ENCODE data around the gene REEP6. TPM values are rescaled to one million over a fixed set of nuclear protein-coding genes. Genes with fewer than 3 reads are reported as not detected.

Gene REEP6
- total and polyA plus RNA-seq, 7 donors: 0.23 to 2.0 (median 1.3) TPM

DNA sequence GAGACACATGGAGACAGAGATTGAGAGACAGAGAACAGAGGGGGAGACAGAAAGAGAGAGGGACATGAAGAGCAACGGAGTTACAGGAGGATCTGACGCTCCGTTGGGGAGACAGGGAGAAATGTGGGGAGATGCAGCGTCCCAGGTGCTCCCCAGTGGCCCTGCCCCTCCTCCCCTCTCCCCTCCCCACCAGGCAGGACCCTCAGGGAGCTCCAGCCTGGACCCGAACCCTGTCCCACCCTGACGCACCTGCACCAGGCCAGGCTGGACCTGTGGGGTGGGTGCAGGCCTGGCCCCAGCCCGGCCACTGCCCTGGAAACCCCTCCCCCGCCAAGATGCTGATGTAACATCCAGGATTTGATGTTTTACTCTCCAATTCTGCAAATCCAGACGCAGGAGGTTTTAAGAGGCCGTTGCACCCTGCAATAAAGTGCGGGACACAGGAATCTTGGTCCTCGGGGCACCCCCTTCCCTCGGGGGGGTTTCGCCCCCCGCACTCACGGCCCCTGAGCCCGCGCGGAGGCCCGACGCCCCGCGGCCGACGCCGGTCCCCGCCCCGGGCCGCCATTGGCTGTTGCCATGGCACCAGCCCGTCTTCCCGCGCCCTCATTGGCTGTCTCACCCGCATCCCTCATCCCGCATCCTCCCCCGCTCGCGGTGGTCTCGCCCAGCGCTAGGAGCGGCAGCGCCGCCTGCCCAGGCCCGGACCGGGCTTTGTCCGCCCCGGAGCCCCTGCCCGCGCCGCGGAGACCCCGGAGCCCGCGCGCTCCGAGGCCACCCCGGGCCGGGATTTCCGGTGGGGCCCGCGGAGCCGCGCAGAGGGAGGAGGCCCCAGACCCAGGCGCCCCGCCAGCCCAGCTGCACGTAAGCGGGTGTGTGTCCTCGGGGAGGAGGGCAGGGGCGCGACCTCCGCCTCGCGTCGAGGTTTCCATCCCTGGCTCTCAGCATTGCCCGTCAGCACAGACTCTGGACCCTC, 41.2 kb upstream of the REEP6 start, which contains the start of gene APC2:
Gene APC2, plus strand, starts transcription at position 655 of the 976 bp plus-strand sequence. CDS start 2,881 bp downstream, outside the sequence.
- intact Hi-C loops (cut with DNase I): loop anchor here in 1 of 2 donors (5.0 to 10.0 kb wide), 2 partner anchors 132 to 165 kb away; partner anchors contain the start of gene EFNA2

DNA sequence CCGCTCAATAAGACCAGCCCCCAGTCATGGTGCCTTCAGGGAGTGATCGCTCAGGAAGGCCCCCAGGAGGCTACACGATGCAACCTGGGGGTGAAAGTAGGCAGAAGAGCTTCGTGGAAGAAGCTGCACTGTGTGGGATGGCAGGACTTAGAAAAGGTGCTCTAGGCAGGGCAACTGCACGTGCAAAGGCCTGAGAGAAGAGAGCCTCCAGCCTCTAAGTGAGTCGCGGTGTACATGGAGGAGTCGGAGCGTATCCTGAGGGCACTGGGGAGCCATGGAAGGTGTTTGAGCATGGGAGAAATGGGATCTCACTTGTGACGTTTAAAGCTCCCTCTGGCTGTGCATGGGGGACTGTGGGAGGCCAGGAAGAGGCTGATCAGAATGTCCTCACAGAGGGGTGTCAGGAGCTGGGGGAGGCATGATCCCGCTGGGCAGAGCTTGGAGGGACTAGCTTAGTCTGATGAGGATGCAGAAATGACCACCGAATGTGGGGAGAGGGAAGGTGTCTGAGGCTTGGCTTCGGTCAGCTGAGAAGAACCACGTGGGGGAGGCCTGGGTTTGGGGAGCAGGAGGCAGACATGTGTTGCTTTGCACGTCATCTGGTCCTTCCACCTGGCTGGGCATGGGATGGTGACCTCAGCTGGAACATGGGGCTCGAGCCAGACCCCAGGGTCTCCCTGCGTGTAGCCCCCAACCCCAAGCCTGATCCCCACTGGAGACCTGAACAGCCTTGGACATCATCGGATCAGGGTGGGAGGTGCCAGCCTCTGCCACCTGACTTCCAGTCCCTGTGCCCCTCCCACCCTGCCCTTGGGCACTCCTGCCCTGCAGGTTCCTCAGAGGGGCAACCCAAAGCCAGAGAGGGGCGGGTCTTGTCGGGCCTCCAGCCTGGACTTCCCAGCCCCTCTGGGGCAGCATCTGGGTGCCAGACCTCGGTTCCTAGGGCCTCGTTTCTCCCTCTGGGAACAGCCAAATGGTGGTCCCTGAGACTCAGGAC, 39.9 kb upstream of the REEP6 start:
- 49 to 56% (median 54%) methylated on average over 21 to 22 of the region's 22 CpGs for WGBS, 3 donors
- Histone ChIP-seq H3K4me1 (no peaks in the 10 kb centered on the region), H3K4me3 (no peak overlapping the region), H3K27me3 (ENCODE audit: insufficient read depth in 3 of 3, low read length in 2 of 3) (peaks cover 0 to 95% (median 69%) of the 10 kb centered on the region in 3 donors), H3K36me3 (ENCODE audit: insufficient read depth in 1 of 2, low read depth in 1 of 2) (no peaks in the 10 kb centered on the region), H3K9me3 (no peaks in the 10 kb centered on the region), H3K27ac (no peak overlapping the region)
- DNase-seq (no peak), ATAC-seq (no peak)
- TF ChIP-seq, protein P1, sequence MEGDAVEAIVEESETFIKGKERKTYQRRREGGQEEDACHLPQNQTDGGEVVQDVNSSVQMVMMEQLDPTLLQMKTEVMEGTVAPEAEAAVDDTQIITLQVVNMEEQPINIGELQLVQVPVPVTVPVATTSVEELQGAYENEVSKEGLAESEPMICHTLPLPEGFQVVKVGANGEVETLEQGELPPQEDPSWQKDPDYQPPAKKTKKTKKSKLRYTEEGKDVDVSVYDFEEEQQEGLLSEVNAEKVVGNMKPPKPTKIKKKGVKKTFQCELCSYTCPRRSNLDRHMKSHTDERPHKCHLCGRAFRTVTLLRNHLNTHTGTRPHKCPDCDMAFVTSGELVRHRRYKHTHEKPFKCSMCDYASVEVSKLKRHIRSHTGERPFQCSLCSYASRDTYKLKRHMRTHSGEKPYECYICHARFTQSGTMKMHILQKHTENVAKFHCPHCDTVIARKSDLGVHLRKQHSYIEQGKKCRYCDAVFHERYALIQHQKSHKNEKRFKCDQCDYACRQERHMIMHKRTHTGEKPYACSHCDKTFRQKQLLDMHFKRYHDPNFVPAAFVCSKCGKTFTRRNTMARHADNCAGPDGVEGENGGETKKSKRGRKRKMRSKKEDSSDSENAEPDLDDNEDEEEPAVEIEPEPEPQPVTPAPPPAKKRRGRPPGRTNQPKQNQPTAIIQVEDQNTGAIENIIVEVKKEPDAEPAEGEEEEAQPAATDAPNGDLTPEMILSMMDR (IDR thresholded peaks at IDR 0.05): no peak
- intact Hi-C loops (cut with DNase I): no loop called here

More for the DNA sequence above, 41.2 kb upstream of the REEP6 start, which contains the start of gene APC2:
- DNase-seq (no peak), ATAC-seq (no peak)
- Histone ChIP-seq H3K4me1 (no peaks in the 10 kb centered on the region), H3K36me3 (ENCODE audit: insufficient read depth in 1 of 2, low read depth in 1 of 2) (no peaks in the 10 kb centered on the region), H3K27me3 (ENCODE audit: insufficient read depth in 3 of 3, low read length in 2 of 3) (peaks cover 0 to 91% (median 63%) of the 10 kb centered on the region in 3 donors), H3K4me3 (no peak within 1 kb of the TSS), H3K27ac (no peak within 1 kb of the TSS), H3K9me3 (no peaks in the 10 kb centered on the region)
- TF ChIP-seq, protein P1 (IDR thresholded peaks at IDR 0.05): no peak
- WGBS, 3 donors: 2 to 3% (median 2%) methylated on average over 62 to 74 of the region's 74 CpGs

DNA sequence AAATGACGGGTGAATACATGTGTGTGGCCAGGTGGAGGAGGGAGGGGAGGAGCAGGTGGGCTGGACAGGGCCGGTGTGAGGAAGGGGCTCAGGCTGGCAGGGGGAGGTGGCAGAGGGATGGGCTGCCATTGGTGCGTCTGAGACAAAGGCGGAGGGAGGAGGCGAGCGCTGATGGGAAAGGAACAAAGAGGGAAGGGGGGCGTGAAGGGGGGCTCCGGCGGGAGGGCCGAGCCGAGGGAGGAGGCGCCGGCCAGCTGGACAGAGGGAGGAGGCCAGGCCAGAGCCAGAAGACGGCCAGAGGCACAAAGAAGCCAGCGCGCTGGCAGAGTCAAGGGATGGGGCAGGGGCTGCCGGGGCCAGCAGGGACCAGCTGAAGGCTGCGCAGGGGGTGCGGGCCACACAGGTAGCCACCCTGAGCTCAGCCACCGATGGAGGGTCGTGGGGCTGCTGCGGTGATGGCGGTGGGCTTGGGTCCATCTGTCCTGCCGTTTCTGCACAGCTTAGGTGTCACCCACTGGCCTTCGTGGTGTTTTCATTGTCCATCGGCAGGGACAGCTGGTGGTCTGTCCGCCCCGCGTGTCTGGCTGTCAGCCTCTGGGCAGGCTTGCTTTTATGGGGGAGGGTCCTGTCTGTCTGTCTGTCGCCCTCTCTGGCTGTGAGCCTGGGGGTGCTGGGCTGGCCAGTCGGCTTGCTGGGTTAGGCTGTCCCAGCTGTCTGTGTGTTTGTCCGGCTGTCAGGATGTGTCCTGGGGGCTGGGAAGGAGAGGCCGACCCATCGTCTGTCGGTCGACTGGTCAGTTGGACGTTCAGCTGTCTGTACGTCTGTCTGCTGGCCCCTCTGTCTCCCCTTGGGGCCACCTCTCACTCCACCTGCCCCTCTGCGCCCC, 38.8 kb upstream of the REEP6 start:
- Histone ChIP-seq H3K4me1 (no peaks in the 10 kb centered on the region), H3K9me3 (no peaks in the 10 kb centered on the region), H3K27ac (no peak overlapping the region), H3K36me3 (ENCODE audit: insufficient read depth in 1 of 2, low read depth in 1 of 2) (no peaks in the 10 kb centered on the region), H3K27me3 (ENCODE audit: insufficient read depth in 3 of 3, low read length in 2 of 3) (peaks cover 0 to 95% (median 69%) of the 10 kb centered on the region in 3 donors), H3K4me3 (no peak overlapping the region)
- WGBS, 3 donors: 8 to 14% (median 13%) methylated on average over 30 to 39 of the region's 39 CpGs
- ATAC-seq (no peak), DNase-seq (no peak)
- intact Hi-C loops (cut with DNase I): no loop called here
- TF ChIP-seq, protein P1 (IDR thresholded peaks at IDR 0.05): no peak

Data from psoas muscle (tissue), 8 donors.